Neural cell (in vitro differentiated cells): ENCODE results near the gene SELENON. TPM values are rescaled to one million over a fixed set of nuclear protein-coding genes. Genes with fewer than 3 reads are reported as not detected.

Source experiments
- H2AFZ ChIP-seq: fragments of 200-600, 300-800 bp; sonication (generic), shearing (Covaris generic); 2 replicates; pipeline ENCODE4 v1.6.0; 2014; ENCODE audit warnings: low read depth, mild to moderate bottlenecking, antibody characterized with exemption, low read length, moderate library complexity
- H3F3A ChIP-seq: fragments of 200-600 bp; shearing (Covaris generic); 2 replicates; pipeline ENCODE4 v1.6.1; 2016; ENCODE audit warnings: mild to moderate bottlenecking, moderate library complexity, mixed read lengths, antibody characterized with exemption, low read length; ENCODE audit not compliant: insufficient read depth, poor library complexity, severe bottlenecking
- H3K27ac ChIP-seq: fragments of 200-600, 300-800 bp; sonication (generic), shearing (Covaris generic); 2 replicates; pipeline ENCODE4 v1.5.1; 2014; ENCODE audit warnings: mild to moderate bottlenecking, low read length, moderate library complexity
- H3K27me3 ChIP-seq: fragments of 300-800, 200-600 bp; sonication (generic), shearing (Covaris generic); 2 replicates; pipeline ENCODE4 v1.6.0; 2014; ENCODE audit warnings: mild to moderate bottlenecking, low read depth, low read length, moderate library complexity; ENCODE audit not compliant: insufficient read depth
- H3K36me3 ChIP-seq: fragments of 300-800, 200-600 bp; sonication (generic), shearing (Covaris generic); 2 replicates; pipeline ENCODE4 v1.5.1; 2014; ENCODE audit warnings: mild to moderate bottlenecking, antibody characterized with exemption, low read length, moderate library complexity; ENCODE audit not compliant: insufficient read depth
- H3K4me2 ChIP-seq: fragments of 300-800, 200-600 bp; sonication (generic), shearing (Covaris generic); 2 replicates; pipeline ENCODE4 v1.6.0; 2014; ENCODE audit warnings: mild to moderate bottlenecking, low read length
- H3K4me3 ChIP-seq: fragments of 300-800, 200-600 bp; sonication (generic), shearing (Covaris generic); 2 replicates; pipeline ENCODE4 v1.5.1; 2014; ENCODE audit warnings: mild to moderate bottlenecking, low read length, moderate library complexity
- H3K79me2 ChIP-seq: fragments of 200-600 bp; shearing (Covaris generic); replicated peaks from 2 replicates; pipeline ENCODE4 v1.6.0; 2014; ENCODE audit warnings: mild to moderate bottlenecking, low read length, moderate library complexity; ENCODE audit not compliant: insufficient read depth
- H3K9ac ChIP-seq: fragments of 300-800, 200-600 bp; sonication (generic), shearing (Covaris generic); 2 replicates; pipeline ENCODE4 v1.6.1; 2016; ENCODE audit warnings: mild to moderate bottlenecking, low read length, mixed read lengths
- H3K9me2 ChIP-seq: fragments of 200-600 bp; shearing (Covaris generic); 2 replicates; pipeline ENCODE4 v1.6.1; 2016; ENCODE audit warnings: mild to moderate bottlenecking, low read length, mixed read lengths; ENCODE audit not compliant: insufficient read depth
- H3K9me3 ChIP-seq: fragments of 200-600, 300-800 bp; sonication (generic), shearing (Covaris generic); 2 replicates; pipeline ENCODE4 v1.6.1; 2016; ENCODE audit warnings: mild to moderate bottlenecking, mixed run types, low read length, moderate library complexity, mixed read lengths
- H4K20me1 ChIP-seq: fragments of 200-600 bp; shearing (Covaris generic); 2 replicates; pipeline ENCODE4 v1.6.1; 2016; ENCODE audit warnings: mild to moderate bottlenecking, mixed run types; ENCODE audit not compliant: insufficient read depth
- CTCF ChIP-seq: fragments of 450-650 bp; IDR thresholded peaks from 2 replicates; pipeline ENCODE4 v1.5.1; 2014; ENCODE audit warnings: antibody characterized with exemption, mild to moderate bottlenecking, moderate library complexity; ENCODE audit not compliant: poor library complexity, severe bottlenecking
- EP300 ChIP-seq: fragments of 450-650 bp; conservative IDR thresholded peaks from 2 replicates; pipeline ENCODE4 v1.6.1; 2014; ENCODE audit warnings: antibody characterized with exemption, mild to moderate bottlenecking, moderate library complexity; ENCODE audit not compliant: poor library complexity, severe bottlenecking
- EZH2 ChIP-seq: fragments of 200-600, 300-800 bp; shearing (Covaris generic), sonication (generic); IDR thresholded peaks from 2 replicates; pipeline ENCODE4 v1.6.1; 2014; ENCODE audit warnings: antibody characterized with exemption, low read length, borderline replicate concordance, mild to moderate bottlenecking; ENCODE audit not compliant: insufficient read depth, poor library complexity, severe bottlenecking
- MXI1 ChIP-seq: fragments of 450-650 bp; conservative IDR thresholded peaks from 2 replicates; pipeline ENCODE4 v1.6.1; 2014; ENCODE audit warnings: antibody characterized with exemption, mild to moderate bottlenecking; ENCODE audit not compliant: poor library complexity, severe bottlenecking
- POLR2AphosphoS5 ChIP-seq: IDR thresholded peaks from 2 replicates; pipeline ENCODE4 v1.6.1; 2012
- RAD21 ChIP-seq: fragments of 450-650 bp; conservative IDR thresholded peaks from 2 replicates; pipeline ENCODE4 v1.6.1; 2014; ENCODE audit warnings: antibody characterized with exemption, mild to moderate bottlenecking, moderate library complexity
- REST ChIP-seq: IDR thresholded peaks from 2 replicates; pipeline ENCODE4 v1.6.1; 2012; ENCODE audit warnings: borderline replicate concordance
- SMC3 ChIP-seq: fragments of 450-650 bp; conservative IDR thresholded peaks from 2 replicates; pipeline ENCODE4 v1.6.1; 2014; ENCODE audit warnings: antibody characterized with exemption, mild to moderate bottlenecking, moderate library complexity; ENCODE audit not compliant: poor library complexity
- TAF1 ChIP-seq: IDR thresholded peaks from 2 replicates; pipeline ENCODE4 v1.6.1; 2012; ENCODE audit warnings: low read depth
- polyA plus RNA-seq: library from polyadenylated mRNA; depleted of rRNA; stranded (reverse); fragments of >200 nt; gene quantifications from 2 replicates; pipeline ENCODE4 v1.2.3, GENCODE V29; 2014

Gene SELENON
- polyA plus RNA-seq, 1 donor from 2014 or later: 6.5 TPM

- H3K9me3 ChIP-seq: no peaks in the 10 kb centered on the region
- H2AFZ ChIP-seq: peak overlapping the region; percentile 80
- no peaks in the 10 kb centered on the region for H4K20me1 ChIP-seq
- no peak overlapping the region for H3K27ac ChIP-seq
- H3K9me2 ChIP-seq: no peaks in the 10 kb centered on the region
- no peaks in the 10 kb centered on the region for H3K27me3 ChIP-seq
- peak overlapping the region; percentile 65 for H3K4me3 ChIP-seq
- H3K79me2 ChIP-seq: no peaks in the 10 kb centered on the region
- no peaks in the 10 kb centered on the region for H3K36me3 ChIP-seq
- peak overlapping the region; percentile 55 for H3K4me2 ChIP-seq
- no peak for TF ChIP-seq EZH2
- TF ChIP-seq POLR2AphosphoS5: no peak
- no peak for TF ChIP-seq RAD21
- no peak for TF ChIP-seq EP300
- no peak for TF ChIP-seq TAF1
- no peak for TF ChIP-seq REST
- no peak for TF ChIP-seq MXI1
- no peak for TF ChIP-seq SMC3
- no peak for TF ChIP-seq CTCF
- H3F3A ChIP-seq: no peaks in the 10 kb centered on the region
- H3K9ac ChIP-seq: peak overlapping the region; percentile 66
These were observed 550 bp upstream of the SELENON start for GRCh38 chr1:25799352-25799934.

GRCh38 chr1:25800703-25801377 is 847 bp downstream of the SELENON start:
- Histone ChIP-seq H3K27ac (no peak overlapping the region), H3K9me3 (no peaks in the 10 kb centered on the region), H3K9ac (peak overlapping the region; percentile 74), H3K79me2 (no peaks in the 10 kb centered on the region), H2AFZ (peak overlapping the region; percentile 27), H3K36me3 (no peaks in the 10 kb centered on the region), H3K4me2 (peak overlapping the region; percentile 62), H3F3A (no peaks in the 10 kb centered on the region), H3K27me3 (no peaks in the 10 kb centered on the region), H4K20me1 (no peaks in the 10 kb centered on the region), H3K4me3 (peak overlapping the region; percentile 66), H3K9me2 (no peaks in the 10 kb centered on the region)
- TF ChIP-seq SMC3 (no peak), RAD21 (no peak), EP300 (no peak), CTCF (no peak), POLR2AphosphoS5 (no peak), REST (no peak), EZH2 (no peak), MXI1 (no peak), TAF1 (no peak)
